ENCODE data around the gene CD1D.

Gene CD1D

GRCh38 chr1:158180741-158181576 is at the start of gene CD1D:
Gene CD1D, plus strand, starts transcription at chr1:158180895. Its CDS starts 207 bp downstream, at chr1:158181102.
- H3K27ac ChIP-seq = no peak within 1 kb of the TSS
- no peak for TF ChIP-seq ZFX (IDR thresholded peaks at IDR 0.05)
- TF ChIP-seq CTCF (conservative IDR thresholded peaks at IDR 0.05) = no peak

GRCh38 chr1:158131217-158131616 is 49.5 kb upstream of the CD1D start:
- H3K27ac ChIP-seq = no peak overlapping the region
- TF ChIP-seq ZFX (IDR thresholded peaks at IDR 0.05) (no peak), CTCF (conservative IDR thresholded peaks at IDR 0.05) (no peak)

GRCh38 chr1:158140764-158141192 is 39.9 kb upstream of the CD1D start:
- H3K27ac ChIP-seq = no peak overlapping the region
- TF ChIP-seq ZFX (IDR thresholded peaks at IDR 0.05) (no peak), CTCF (conservative IDR thresholded peaks at IDR 0.05) (no peak)

- H3K27ac ChIP-seq = no peak overlapping the region
Observed at GRCh38 chr1:158145173-158145719, 35.4 kb upstream of the CD1D start.

GRCh38 chr1:158146165-158146564 is 34.5 kb upstream of the CD1D start:
- TF ChIP-seq CTCF (conservative IDR thresholded peaks at IDR 0.05) (no peak), ZFX (IDR thresholded peaks at IDR 0.05) (no peak)
- H3K27ac ChIP-seq = no peak overlapping the region

More at GRCh38 chr1:158145173-158145719, 35.4 kb upstream of the CD1D start:
- TF ChIP-seq CTCF (conservative IDR thresholded peaks at IDR 0.05) (no peak), ZFX (IDR thresholded peaks at IDR 0.05) (no peak)

GRCh38 chr1:158146739-158147138 is 34.0 kb upstream of the CD1D start:
- no peak overlapping the region for H3K27ac ChIP-seq
- no peak for TF ChIP-seq ZFX (IDR thresholded peaks at IDR 0.05)
- no peak for TF ChIP-seq CTCF (conservative IDR thresholded peaks at IDR 0.05)

GRCh38 chr1:158147401-158147800 is 33.3 kb upstream of the CD1D start:
- no peak overlapping the region for H3K27ac ChIP-seq
- TF ChIP-seq CTCF (conservative IDR thresholded peaks at IDR 0.05) (no peak), ZFX (IDR thresholded peaks at IDR 0.05) (no peak)

Data from C4-2B (cell line).